Endodermal cell (in vitro differentiated cells): ENCODE data around the gene ELAVL4. TPM values are rescaled to one million over a fixed set of nuclear protein-coding genes. Genes with fewer than 3 reads are reported as not detected.

Experiments used
- DNase-seq: peaks from one replicate; pipeline ENCODE4 v3.0.0-alpha.2; 2017
- H3K27ac ChIP-seq: 2 replicates; pipeline ENCODE4 v1.5.1; 2013; ENCODE audit warnings: mild to moderate bottlenecking, low read depth, low read length, moderate library complexity
- H3K27me3 ChIP-seq: 2 replicates; pipeline ENCODE4 v1.6.1; 2013; ENCODE audit warnings: mild to moderate bottlenecking, low read length, moderate library complexity; ENCODE audit not compliant: insufficient read depth, control insufficient read depth, poor library complexity, severe bottlenecking
- H3K36me3 ChIP-seq: 2 replicates; pipeline ENCODE4 v1.7.0; 2013; ENCODE audit warnings: mild to moderate bottlenecking, low read length, moderate library complexity; ENCODE audit not compliant: control insufficient read depth, insufficient read depth
- H3K4me1 ChIP-seq: one replicate; pipeline ENCODE4 v1.7.0; 2013; ENCODE audit warnings: low read length; ENCODE audit not compliant: control insufficient read depth, insufficient read depth
- H3K4me3 ChIP-seq: 2 replicates; pipeline ENCODE4 v1.5.1; 2013; ENCODE audit warnings: mild to moderate bottlenecking, low read length, moderate library complexity
- H3K9ac ChIP-seq: 2 replicates; pipeline ENCODE4 v1.6.1; 2013; ENCODE audit warnings: mild to moderate bottlenecking, low read length, moderate library complexity; ENCODE audit not compliant: poor library complexity, severe bottlenecking; ENCODE audit errors: extremely low read depth
- H3K9me3 ChIP-seq: 2 replicates; pipeline ENCODE4 v1.6.1; 2013; ENCODE audit warnings: mild to moderate bottlenecking, low read length, moderate library complexity; ENCODE audit not compliant: control insufficient read depth
- H3K27ac Mint-ChIP-seq: 2 replicates; pipeline ENCODE4 v1.8.0; 2020; ENCODE audit warnings: mixed read lengths
- H3K27me3 Mint-ChIP-seq: 2 replicates; pipeline ENCODE4 v1.8.0; 2021; ENCODE audit warnings: mild to moderate bottlenecking, mixed read lengths; ENCODE audit not compliant: insufficient read depth
- H3K36me3 Mint-ChIP-seq: 2 replicates; pipeline ENCODE4 v1.8.0; 2020; ENCODE audit warnings: low read depth, mixed read lengths
- H3K4me1 Mint-ChIP-seq: 2 replicates; pipeline ENCODE4 v1.8.0; 2020; ENCODE audit warnings: mixed read lengths
- H3K4me3 Mint-ChIP-seq: 2 replicates; pipeline ENCODE4 v1.8.0; 2020; ENCODE audit warnings: mild to moderate bottlenecking, moderate library complexity, mixed read lengths
- H3K9me3 Mint-ChIP-seq: 2 replicates; pipeline ENCODE4 v1.8.0; 2020; ENCODE audit warnings: mild to moderate bottlenecking, mixed read lengths
- WGBS, 2 experiments: methylation state at CpG; one replicate each; pipeline versions ENCODE4 v1.1.5 to v1.1.7; 2013; ENCODE audit warnings: missing lambda C conversion rate in 2 of 2, mixed read lengths in 1 of 2; ENCODE audit not compliant: insufficient coverage in 1 of 2, insufficient read length in 1 of 2; 5-methylcytosine and 5-hydroxymethylcytosine counted together
- total RNA-seq, 2 donors: library from RNA; stranded (reverse); fragmentation: NEBNext Ultra II Directional in 1 of 2; extraction: Animal tissue kit (Norgen Biotek cat#: 25700) in 1 of 2; gene quantifications; 2 replicates in 1 of 2; 3 replicates in 1 of 2; pipeline ENCODE4 v1.2.1, GENCODE V29; 2021
- TF ChIP-seq, protein P1 (sequence below): fragments of 200-600 bp; sonication (generic); conservative IDR thresholded peaks from 2 replicates; pipeline ENCODE4 v1.5.0; 2021; ENCODE audit warnings: antibody characterized with exemption, mild to moderate bottlenecking

ELAVL4 gene
- total RNA-seq, 2 donors from 2014 or later: 4.0 to 10.3 TPM

DNA sequence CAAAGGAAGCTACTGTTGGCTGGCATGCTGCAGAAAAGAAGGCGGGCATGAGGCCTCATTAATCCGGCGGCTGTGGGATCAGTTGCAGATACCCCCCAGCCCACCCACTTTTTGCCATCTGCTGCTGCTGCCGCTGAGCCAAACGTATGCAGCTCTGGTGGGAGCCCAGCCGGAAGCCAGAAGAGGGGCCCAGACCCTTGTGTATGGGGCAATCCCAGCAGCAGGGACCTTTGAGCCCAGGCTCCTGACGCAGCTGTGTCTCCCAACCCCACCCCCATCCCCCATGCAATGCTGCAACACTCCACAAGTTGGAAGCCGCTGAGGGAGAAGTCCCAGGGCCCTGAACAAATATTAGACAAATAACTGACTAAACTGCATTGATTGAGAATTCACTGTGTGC, 106.0 kb downstream of the ELAVL4 start:
- H3K4me3 ChIP-seq: no peak overlapping the region
- no peak overlapping the region for H3K27ac ChIP-seq
- Mint-ChIP-seq H3K9me3 (no peaks in the 10 kb centered on the region), H3K4me1 (no peaks in the 10 kb centered on the region), H3K27me3 (peaks cover 8% of the 10 kb centered on the region), H3K36me3 (no peaks in the 10 kb centered on the region), H3K4me3 (no peak overlapping the region), H3K27ac (no peak overlapping the region)
- DNase-seq: no peak
- H3K36me3 ChIP-seq: no peaks in the 10 kb centered on the region
- H3K27me3 ChIP-seq: peaks cover 5% of the 10 kb centered on the region
- no peak overlapping the region for H3K9ac ChIP-seq
- TF ChIP-seq, protein P1, sequence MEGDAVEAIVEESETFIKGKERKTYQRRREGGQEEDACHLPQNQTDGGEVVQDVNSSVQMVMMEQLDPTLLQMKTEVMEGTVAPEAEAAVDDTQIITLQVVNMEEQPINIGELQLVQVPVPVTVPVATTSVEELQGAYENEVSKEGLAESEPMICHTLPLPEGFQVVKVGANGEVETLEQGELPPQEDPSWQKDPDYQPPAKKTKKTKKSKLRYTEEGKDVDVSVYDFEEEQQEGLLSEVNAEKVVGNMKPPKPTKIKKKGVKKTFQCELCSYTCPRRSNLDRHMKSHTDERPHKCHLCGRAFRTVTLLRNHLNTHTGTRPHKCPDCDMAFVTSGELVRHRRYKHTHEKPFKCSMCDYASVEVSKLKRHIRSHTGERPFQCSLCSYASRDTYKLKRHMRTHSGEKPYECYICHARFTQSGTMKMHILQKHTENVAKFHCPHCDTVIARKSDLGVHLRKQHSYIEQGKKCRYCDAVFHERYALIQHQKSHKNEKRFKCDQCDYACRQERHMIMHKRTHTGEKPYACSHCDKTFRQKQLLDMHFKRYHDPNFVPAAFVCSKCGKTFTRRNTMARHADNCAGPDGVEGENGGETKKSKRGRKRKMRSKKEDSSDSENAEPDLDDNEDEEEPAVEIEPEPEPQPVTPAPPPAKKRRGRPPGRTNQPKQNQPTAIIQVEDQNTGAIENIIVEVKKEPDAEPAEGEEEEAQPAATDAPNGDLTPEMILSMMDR: no peak
- no peaks in the 10 kb centered on the region for H3K4me1 ChIP-seq
- WGBS, 2 experiments: 67 to 81% methylated on average over 3 to 8 of the region's 8 CpGs
- H3K9me3 ChIP-seq: peaks cover 44% of the 10 kb centered on the region

DNA sequence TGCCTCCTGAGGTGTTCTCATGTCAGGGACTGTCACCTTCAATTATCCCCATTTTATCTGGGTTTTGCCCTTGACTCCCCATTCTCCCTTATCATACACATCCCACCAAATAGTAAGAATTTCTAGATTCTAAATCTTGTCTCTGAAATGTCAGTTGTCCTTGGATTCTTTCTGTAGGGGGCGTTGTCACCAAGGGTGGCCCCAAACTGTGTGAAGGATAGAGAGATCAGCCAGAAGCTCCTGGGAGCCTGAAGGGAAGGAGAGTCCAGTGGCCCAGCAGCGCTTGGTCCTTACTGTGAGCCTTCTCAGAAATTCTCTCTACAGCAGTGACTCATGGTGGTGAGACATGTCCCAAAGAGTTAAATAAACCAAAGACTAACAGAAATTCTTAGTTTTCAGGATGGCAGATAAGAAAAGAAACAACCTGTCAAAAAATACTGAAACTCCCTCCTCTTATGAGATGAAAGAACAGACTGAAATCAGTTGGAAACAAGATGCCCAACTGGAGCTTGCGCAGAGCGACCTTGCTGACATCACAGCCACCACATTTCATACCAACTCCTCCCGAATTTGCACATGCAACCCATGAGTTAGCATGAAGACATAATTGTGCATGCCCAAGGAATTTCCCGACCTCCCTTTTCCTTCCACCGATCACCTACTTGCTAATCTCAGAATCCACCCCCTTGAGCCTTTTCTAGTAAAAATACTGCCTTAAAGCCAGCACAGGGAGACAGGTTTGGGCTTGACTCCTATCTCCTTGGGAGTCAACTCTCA, 109.8 kb downstream of the ELAVL4 start:
- Histone ChIP-seq H3K27me3 (peaks cover 5% of the 10 kb centered on the region), H3K9me3 (peaks cover 53% of the 10 kb centered on the region), H3K4me1 (no peaks in the 10 kb centered on the region), H3K9ac (no peak overlapping the region), H3K27ac (no peak overlapping the region), H3K36me3 (no peaks in the 10 kb centered on the region), H3K4me3 (no peak overlapping the region)
- H3K9me3 Mint-ChIP-seq: peaks cover 6% of the 10 kb centered on the region
- no peak for DNase-seq
- no peaks in the 10 kb centered on the region for H3K36me3 Mint-ChIP-seq
- no peak overlapping the region for H3K27ac Mint-ChIP-seq
- H3K4me1 Mint-ChIP-seq: no peaks in the 10 kb centered on the region
- 70 to 76% methylated on average over 5 to 7 of the region's 7 CpGs for WGBS, 2 experiments
- H3K27me3 Mint-ChIP-seq: peaks cover 3% of the 10 kb centered on the region
- no peak overlapping the region for H3K4me3 Mint-ChIP-seq
- TF ChIP-seq, protein P1: peak; percentile 38

DNA sequence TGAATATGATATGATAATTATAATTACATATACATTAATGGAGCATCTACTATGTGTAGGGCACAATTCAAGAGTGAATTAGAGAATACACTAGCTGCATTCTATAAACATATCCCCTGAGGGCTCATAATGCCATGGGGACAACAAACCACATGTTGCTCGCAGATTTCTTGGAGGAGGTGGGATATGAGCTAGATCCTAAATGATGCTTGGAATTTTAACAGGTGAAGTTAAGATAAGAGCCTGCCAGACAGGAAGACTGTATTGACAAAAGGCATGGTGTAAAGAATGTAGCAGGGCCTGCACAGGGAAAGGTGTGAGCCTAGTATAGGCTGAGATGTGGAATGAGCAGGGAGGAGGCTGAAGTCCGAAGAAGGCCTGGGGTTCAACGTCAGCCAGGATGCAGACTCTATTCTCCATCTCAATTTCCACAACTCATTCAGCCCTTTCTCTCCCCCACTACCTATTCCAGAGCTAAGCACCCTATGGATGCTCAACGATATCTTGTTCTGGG, 120.2 kb downstream of the ELAVL4 start:
- peak; percentile 62 for DNase-seq
- H3K27ac Mint-ChIP-seq: peak overlapping the region; percentile 90
- 50 to 62% methylated on average over 1 to 4 of the region's 4 CpGs for WGBS, 2 experiments

More for the DNA sequence above, 120.2 kb downstream of the ELAVL4 start:
- Mint-ChIP-seq H3K36me3 (peaks cover 13% of the 10 kb centered on the region), H3K27me3 (peaks cover 2% of the 10 kb centered on the region), H3K9me3 (peaks cover 39% of the 10 kb centered on the region), H3K4me3 (no peak overlapping the region), H3K4me1 (peaks cover 11% of the 10 kb centered on the region)
- no peaks in the 10 kb centered on the region for H3K36me3 ChIP-seq
- H3K27ac ChIP-seq: no peak overlapping the region
- peaks cover 60% of the 10 kb centered on the region for H3K9me3 ChIP-seq
- TF ChIP-seq, protein P1: no peak
- no peak overlapping the region for H3K9ac ChIP-seq
- H3K4me3 ChIP-seq: no peak overlapping the region
- H3K27me3 ChIP-seq: no peaks in the 10 kb centered on the region
- H3K4me1 ChIP-seq: no peaks in the 10 kb centered on the region
